Measurements from ENCODE around the gene R3HDM1.

R3HDM1 gene

GRCh38 chr2:135728064-135728743 is 196.9 kb downstream of the R3HDM1 start:
- DNase-seq: no peak

- no peak for DNase-seq
Measured at GRCh38 chr2:135732561-135732960, 201.3 kb downstream of the R3HDM1 start.

- no peak for DNase-seq
Measured at GRCh38 chr2:135733045-135733444, 201.8 kb downstream of the R3HDM1 start.

GRCh38 chr2:135736546-135736945 is 205.3 kb downstream of the R3HDM1 start:
- no peak for DNase-seq

GRCh38 chr2:135740206-135740605 is 208.9 kb downstream of the R3HDM1 start:
- no peak for DNase-seq

GRCh38 chr2:135741043-135741394 is 209.7 kb downstream of the R3HDM1 start:
- no peak for DNase-seq

GRCh38 chr2:135741395-135742324 is 210.4 kb downstream of the R3HDM1 start, which contains the start of gene UBXN4:
Gene UBXN4, plus strand, starts transcription at chr2:135741855. Its CDS starts 75 bp downstream, at chr2:135741930.
- peak; percentile 93 to 95 for DNase-seq

- DNase-seq: peak in 1 of 2 donors; percentile 49
Measured at GRCh38 chr2:135742325-135742757, 211.1 kb downstream of the R3HDM1 start.

- DNase-seq: no peak
Measured at GRCh38 chr2:135743860-135744259, 212.6 kb downstream of the R3HDM1 start.

- DNase-seq: peak; percentile 20 to 31
Measured at GRCh38 chr2:135744760-135745314, 213.6 kb downstream of the R3HDM1 start.

GRCh38 chr2:135745545-135745944 is 214.3 kb downstream of the R3HDM1 start:
- DNase-seq: no peak

GRCh38 chr2:135755573-135755972 is 224.3 kb downstream of the R3HDM1 start:
- no peak for DNase-seq

GRCh38 chr2:135756692-135757091 is 225.4 kb downstream of the R3HDM1 start:
- DNase-seq: no peak

- no peak for DNase-seq
Measured at GRCh38 chr2:135762022-135762421, 230.7 kb downstream of the R3HDM1 start.

- no peak for DNase-seq
Measured at GRCh38 chr2:135762530-135762929, 231.2 kb downstream of the R3HDM1 start.

GRCh38 chr2:135768863-135769262 is 237.6 kb downstream of the R3HDM1 start:
- DNase-seq: no peak

GRCh38 chr2:135773319-135773718 is 242.0 kb downstream of the R3HDM1 start:
- no peak for DNase-seq

GRCh38 chr2:135773917-135774316 is 242.6 kb downstream of the R3HDM1 start:
- DNase-seq: no peak
